ENCODE data around the gene DCXR.

GRCh38 chr17:82022310-82022980 lies 15.1 kb downstream of the DCXR start, which contains the start of gene CENPX:
- TF ChIP-seq CTCF (IDR thresholded peaks at IDR 0.05) (no peak), POLR2A (IDR thresholded peaks at IDR 0.05) (peak; percentile 44)
